Endodermal cell (in vitro differentiated cells): Measurements from ENCODE around the gene CYREN. TPM values are rescaled to one million over a fixed set of nuclear protein-coding genes. Genes with fewer than 3 reads are reported as not detected.
"Not testable (repeated sequence)": the region's sequence is repeated elsewhere in the genome, so short reads cannot be mapped to it uniquely, and the experiment has no call there.

Experiments used
- DNase-seq: peaks from one replicate; pipeline ENCODE4 v3.0.0-alpha.2; 2017
- H3K27ac ChIP-seq: 2 replicates; pipeline ENCODE4 v1.5.1; 2013; ENCODE audit warnings: mild to moderate bottlenecking, low read depth, low read length, moderate library complexity
- H3K27me3 ChIP-seq: 2 replicates; pipeline ENCODE4 v1.6.1; 2013; ENCODE audit warnings: mild to moderate bottlenecking, low read length, moderate library complexity; ENCODE audit not compliant: insufficient read depth, control insufficient read depth, poor library complexity, severe bottlenecking
- H3K36me3 ChIP-seq: 2 replicates; pipeline ENCODE4 v1.7.0; 2013; ENCODE audit warnings: mild to moderate bottlenecking, low read length, moderate library complexity; ENCODE audit not compliant: control insufficient read depth, insufficient read depth
- H3K4me1 ChIP-seq: one replicate; pipeline ENCODE4 v1.7.0; 2013; ENCODE audit warnings: low read length; ENCODE audit not compliant: control insufficient read depth, insufficient read depth
- H3K4me3 ChIP-seq: 2 replicates; pipeline ENCODE4 v1.5.1; 2013; ENCODE audit warnings: mild to moderate bottlenecking, low read length, moderate library complexity
- H3K9ac ChIP-seq: 2 replicates; pipeline ENCODE4 v1.6.1; 2013; ENCODE audit warnings: mild to moderate bottlenecking, low read length, moderate library complexity; ENCODE audit not compliant: poor library complexity, severe bottlenecking; ENCODE audit errors: extremely low read depth
- H3K9me3 ChIP-seq: 2 replicates; pipeline ENCODE4 v1.6.1; 2013; ENCODE audit warnings: mild to moderate bottlenecking, low read length, moderate library complexity; ENCODE audit not compliant: control insufficient read depth
- H3K27ac Mint-ChIP-seq: 2 replicates; pipeline ENCODE4 v1.8.0; 2020; ENCODE audit warnings: mixed read lengths
- H3K27me3 Mint-ChIP-seq: 2 replicates; pipeline ENCODE4 v1.8.0; 2021; ENCODE audit warnings: mild to moderate bottlenecking, mixed read lengths; ENCODE audit not compliant: insufficient read depth
- H3K36me3 Mint-ChIP-seq: 2 replicates; pipeline ENCODE4 v1.8.0; 2020; ENCODE audit warnings: low read depth, mixed read lengths
- H3K4me1 Mint-ChIP-seq: 2 replicates; pipeline ENCODE4 v1.8.0; 2020; ENCODE audit warnings: mixed read lengths
- H3K4me3 Mint-ChIP-seq: 2 replicates; pipeline ENCODE4 v1.8.0; 2020; ENCODE audit warnings: mild to moderate bottlenecking, moderate library complexity, mixed read lengths
- H3K9me3 Mint-ChIP-seq: 2 replicates; pipeline ENCODE4 v1.8.0; 2020; ENCODE audit warnings: mild to moderate bottlenecking, mixed read lengths
- CTCF ChIP-seq: fragments of 200-600 bp; sonication (generic); conservative IDR thresholded peaks from 2 replicates; pipeline ENCODE4 v1.5.0; 2021; ENCODE audit warnings: antibody characterized with exemption, mild to moderate bottlenecking
- WGBS, 2 experiments: methylation state at CpG; one replicate each; pipeline versions ENCODE4 v1.1.5 to v1.1.7; 2013; ENCODE audit warnings: missing lambda C conversion rate in 2 of 2, mixed read lengths in 1 of 2; ENCODE audit not compliant: insufficient coverage in 1 of 2, insufficient read length in 1 of 2; 5-methylcytosine and 5-hydroxymethylcytosine counted together
- total RNA-seq, 2 donors: library from RNA; stranded (reverse); fragmentation: NEBNext Ultra II Directional in 1 of 2; extraction: Animal tissue kit (Norgen Biotek cat#: 25700) in 1 of 2; gene quantifications; 2 replicates in 1 of 2; 3 replicates in 1 of 2; pipeline ENCODE4 v1.2.1, GENCODE V29; 2021

Gene CYREN
- total RNA-seq, 2 donors from 2014 or later: 60.6 to 67.8 TPM

- peak overlapping the region; percentile 76 for H3K4me3 Mint-ChIP-seq
- WGBS, 2 experiments: 35 to 83% methylated on average over 1 to 11 of the region's 12 CpGs
- H3K36me3 Mint-ChIP-seq: peaks cover 33% of the 10 kb centered on the region
- not testable (repeated sequence) for H3K9me3 ChIP-seq, H3K27me3 ChIP-seq, H3K4me1 ChIP-seq, H3K9me3 Mint-ChIP-seq, DNase-seq, H3K27me3 Mint-ChIP-seq
- Histone ChIP-seq H3K36me3 (peaks cover 27% of the 10 kb centered on the region), H3K27ac (peak overlapping the region; percentile 91), H3K4me3 (peak overlapping the region; percentile 90), H3K9ac (peak overlapping the region; percentile 76)
- H3K27ac Mint-ChIP-seq: peak overlapping the region; percentile 91
- H3K4me1 Mint-ChIP-seq: peaks cover 11% of the 10 kb centered on the region
These were observed 533 bp upstream of the CYREN start for GRCh38 chr7:135170998-135171481.

- Histone ChIP-seq H3K9ac (peak overlapping the region; percentile 76), H3K36me3 (peaks cover 36% of the 10 kb centered on the region), H3K4me1 (no peaks in the 10 kb centered on the region), H3K9me3 (no peaks in the 10 kb centered on the region), H3K27ac (peak overlapping the region; percentile 91), H3K4me3 (peak overlapping the region; percentile 90), H3K27me3 (no peaks in the 10 kb centered on the region)
- Mint-ChIP-seq H3K4me1 (peaks cover 11% of the 10 kb centered on the region), H3K27me3 (no peaks in the 10 kb centered on the region), H3K4me3 (peak overlapping the region; percentile 76), H3K36me3 (peaks cover 44% of the 10 kb centered on the region), H3K27ac (peak overlapping the region; percentile 90), H3K9me3 (no peaks in the 10 kb centered on the region)
- no peak for DNase-seq
- no peak for TF ChIP-seq CTCF
- WGBS, 2 experiments: 3 to 6% methylated on average over 9 to 17 of the region's 17 CpGs
These were observed 588 bp downstream of the CYREN start for GRCh38 chr7:135169964-135170273.

- H3K4me1 Mint-ChIP-seq: peaks cover 11% of the 10 kb centered on the region
- WGBS, 2 experiments: 74 to 75% methylated on average over 9 to 11 of the region's 11 CpGs
- Histone ChIP-seq H3K27ac (no peak overlapping the region), H3K4me3 (peak overlapping the region; percentile 90), H3K27me3 (no peaks in the 10 kb centered on the region), H3K4me1 (no peaks in the 10 kb centered on the region), H3K36me3 (peaks cover 40% of the 10 kb centered on the region), H3K9me3 (no peaks in the 10 kb centered on the region), H3K9ac (peak overlapping the region; percentile 76)
- peak; percentile 90 for DNase-seq
- H3K4me3 Mint-ChIP-seq: peak overlapping the region; percentile 76
- peak overlapping the region; percentile 90 for H3K27ac Mint-ChIP-seq
- peak; percentile 84 for TF ChIP-seq CTCF
- H3K36me3 Mint-ChIP-seq: peaks cover 48% of the 10 kb centered on the region
- no peaks in the 10 kb centered on the region for H3K9me3 Mint-ChIP-seq
- no peaks in the 10 kb centered on the region for H3K27me3 Mint-ChIP-seq
These were observed 1.2 kb downstream of the CYREN start for GRCh38 chr7:135169141-135169963.
